HepG2 (cell line): Measurements from ENCODE around the gene HLA-DMB. TPM values are rescaled to one million over a fixed set of nuclear protein-coding genes. Genes with fewer than 3 reads are reported as not detected.

Source experiments
- ARID3A ChIP-seq: IDR thresholded peaks from 2 replicates; pipeline ENCODE4 v1.6.1; 2012; ENCODE audit warnings: low read depth, low read length, improper control_type of control experiment
- BCL6 ChIP-seq: IDR thresholded peaks from 2 replicates; pipeline ENCODE4 v1.6.1; 2016; ENCODE audit warnings: missing genetic modification reagents, missing compliant biosample characterization
- GZF1 ChIP-seq: sonication (generic); formaldehyde crosslinking; IDR thresholded peaks from 2 replicates; pipeline ENCODE4 v1.5.1; 2020; ENCODE audit warnings: mild to moderate bottlenecking, missing genetic modification reagents
- KDM5A ChIP-seq: fragments of 200-600 bp; sonication (generic); IDR thresholded peaks from 2 replicates; pipeline ENCODE4 v1.7.0; 2018; ENCODE audit warnings: antibody characterized with exemption, mild to moderate bottlenecking, low read length, borderline replicate concordance
- KLF11 ChIP-seq: IDR thresholded peaks from 2 replicates; pipeline ENCODE4 v1.6.1; 2016; ENCODE audit warnings: missing compliant biosample characterization
- PAX8 ChIP-seq: sonication (generic); formaldehyde crosslinking; IDR thresholded peaks from 2 replicates; pipeline ENCODE4 v1.8.0; 2022; ENCODE audit warnings: mild to moderate bottlenecking, missing genetic modification reagents, borderline replicate concordance
- RBFOX2 ChIP-seq: fragments of 200-400 bp; formaldehyde crosslinking; IDR thresholded peaks from 2 replicates; pipeline ENCODE4 v1.6.1; 2017; ENCODE audit warnings: low read depth, mild to moderate bottlenecking, low read length
- SAFB2 ChIP-seq: sonication (generic); formaldehyde crosslinking; IDR thresholded peaks from 2 replicates; pipeline ENCODE4 v1.5.1; 2020; ENCODE audit warnings: missing genetic modification reagents, low read depth, mild to moderate bottlenecking, borderline replicate concordance
- SETDB1 ChIP-seq: sonication (generic); formaldehyde crosslinking; IDR thresholded peaks from 2 replicates; pipeline ENCODE4 v1.5.1; 2020; ENCODE audit warnings: missing genetic modification reagents, mild to moderate bottlenecking, borderline replicate concordance
- SOX5 ChIP-seq: IDR thresholded peaks from 2 replicates; pipeline ENCODE4 v1.6.1; 2016; ENCODE audit warnings: borderline replicate concordance
- TARDBP ChIP-seq: sonication (generic); formaldehyde crosslinking; IDR thresholded peaks from 2 replicates; pipeline ENCODE4 v1.8.0; 2022; ENCODE audit warnings: mild to moderate bottlenecking, missing genetic modification reagents
- TP53 ChIP-seq: sonication (generic); formaldehyde crosslinking; conservative IDR thresholded peaks from 2 replicates; pipeline ENCODE4 v1.4.0; 2020; ENCODE audit warnings: missing genetic modification reagents
- ZEB1 ChIP-seq: IDR thresholded peaks from 2 replicates; pipeline ENCODE4 v1.6.1; 2012; ENCODE audit warnings: mild to moderate bottlenecking, low read depth, inconsistent platforms; ENCODE audit not compliant: insufficient replicate concordance
- ZFP90 ChIP-seq: sonication (generic); formaldehyde crosslinking; IDR thresholded peaks from 2 replicates; pipeline ENCODE4 v1.8.0; 2022; ENCODE audit warnings: missing genetic modification reagents, mild to moderate bottlenecking, inconsistent platforms, borderline replicate concordance
- ZNF138 ChIP-seq: sonication (generic); formaldehyde crosslinking; IDR thresholded peaks from 2 replicates; pipeline ENCODE4 v1.5.0; 2020; ENCODE audit warnings: mild to moderate bottlenecking, low read depth, missing genetic modification reagents
- ZNF24 ChIP-seq: fragments of 450-650 bp; IDR thresholded peaks from 2 replicates; pipeline ENCODE4 v1.6.1; 2017; ENCODE audit warnings: antibody characterized with exemption, mild to moderate bottlenecking
- ZNF282 ChIP-seq: fragments of 450-650 bp; IDR thresholded peaks from 2 replicates; pipeline ENCODE4 v1.6.1; 2018; ENCODE audit not compliant: partially characterized antibody
- ZNF546 ChIP-seq: sonication (generic); formaldehyde crosslinking; conservative IDR thresholded peaks from 2 replicates; pipeline ENCODE4 v1.8.1; 2023; ENCODE audit warnings: mild to moderate bottlenecking, missing genetic modification reagents
- polyA plus RNA-seq, 8 experiments: library from polyadenylated mRNA; depleted of rRNA in 3 of 8; stranded (reverse) in 7 of 8; unstranded in 1 of 8; fragments of >200 nt; fragmentation: Illumina TruSeq in 4 of 8; extraction: Trizol in 4 of 8; gene quantifications; 2 replicates each; pipeline versions ENCODE4 v1.2.1 to v1.2.3, GENCODE V29; 2011 to 2016; ENCODE audit warnings: low read depth in 4 of 8, missing spikeins in 1 of 8, mixed read lengths in 1 of 8; ENCODE audit not compliant: insufficient read depth in 1 of 8
- total RNA-seq, 5 experiments: library from RNA; depleted of rRNA; stranded (reverse); fragments of >200 nt; fragmentation: Illumina TruSeq; extraction: Trizol; gene quantifications; 2 replicates each; pipeline ENCODE4 v1.2.3, GENCODE V29; 2016; ENCODE audit warnings: low read depth in 1 of 5
- TF ChIP-seq, protein P1 (sequence below): sonication (generic); formaldehyde crosslinking; IDR thresholded peaks from 2 replicates; pipeline ENCODE4 v1.4.0; 2020; ENCODE audit warnings: missing genetic modification reagents

The HLA-DMB gene
- total and polyA plus RNA-seq, 2 of the 13 experiments (the other 11 are each of a cell fraction or from before 2014, with no cell fraction given): not detected

GRCh38 chr6:32968093-32968866 lies 27.5 kb upstream of the HLA-DMB start, which contains the start of gene BRD2 (continued):
- TF ChIP-seq, protein P1, sequence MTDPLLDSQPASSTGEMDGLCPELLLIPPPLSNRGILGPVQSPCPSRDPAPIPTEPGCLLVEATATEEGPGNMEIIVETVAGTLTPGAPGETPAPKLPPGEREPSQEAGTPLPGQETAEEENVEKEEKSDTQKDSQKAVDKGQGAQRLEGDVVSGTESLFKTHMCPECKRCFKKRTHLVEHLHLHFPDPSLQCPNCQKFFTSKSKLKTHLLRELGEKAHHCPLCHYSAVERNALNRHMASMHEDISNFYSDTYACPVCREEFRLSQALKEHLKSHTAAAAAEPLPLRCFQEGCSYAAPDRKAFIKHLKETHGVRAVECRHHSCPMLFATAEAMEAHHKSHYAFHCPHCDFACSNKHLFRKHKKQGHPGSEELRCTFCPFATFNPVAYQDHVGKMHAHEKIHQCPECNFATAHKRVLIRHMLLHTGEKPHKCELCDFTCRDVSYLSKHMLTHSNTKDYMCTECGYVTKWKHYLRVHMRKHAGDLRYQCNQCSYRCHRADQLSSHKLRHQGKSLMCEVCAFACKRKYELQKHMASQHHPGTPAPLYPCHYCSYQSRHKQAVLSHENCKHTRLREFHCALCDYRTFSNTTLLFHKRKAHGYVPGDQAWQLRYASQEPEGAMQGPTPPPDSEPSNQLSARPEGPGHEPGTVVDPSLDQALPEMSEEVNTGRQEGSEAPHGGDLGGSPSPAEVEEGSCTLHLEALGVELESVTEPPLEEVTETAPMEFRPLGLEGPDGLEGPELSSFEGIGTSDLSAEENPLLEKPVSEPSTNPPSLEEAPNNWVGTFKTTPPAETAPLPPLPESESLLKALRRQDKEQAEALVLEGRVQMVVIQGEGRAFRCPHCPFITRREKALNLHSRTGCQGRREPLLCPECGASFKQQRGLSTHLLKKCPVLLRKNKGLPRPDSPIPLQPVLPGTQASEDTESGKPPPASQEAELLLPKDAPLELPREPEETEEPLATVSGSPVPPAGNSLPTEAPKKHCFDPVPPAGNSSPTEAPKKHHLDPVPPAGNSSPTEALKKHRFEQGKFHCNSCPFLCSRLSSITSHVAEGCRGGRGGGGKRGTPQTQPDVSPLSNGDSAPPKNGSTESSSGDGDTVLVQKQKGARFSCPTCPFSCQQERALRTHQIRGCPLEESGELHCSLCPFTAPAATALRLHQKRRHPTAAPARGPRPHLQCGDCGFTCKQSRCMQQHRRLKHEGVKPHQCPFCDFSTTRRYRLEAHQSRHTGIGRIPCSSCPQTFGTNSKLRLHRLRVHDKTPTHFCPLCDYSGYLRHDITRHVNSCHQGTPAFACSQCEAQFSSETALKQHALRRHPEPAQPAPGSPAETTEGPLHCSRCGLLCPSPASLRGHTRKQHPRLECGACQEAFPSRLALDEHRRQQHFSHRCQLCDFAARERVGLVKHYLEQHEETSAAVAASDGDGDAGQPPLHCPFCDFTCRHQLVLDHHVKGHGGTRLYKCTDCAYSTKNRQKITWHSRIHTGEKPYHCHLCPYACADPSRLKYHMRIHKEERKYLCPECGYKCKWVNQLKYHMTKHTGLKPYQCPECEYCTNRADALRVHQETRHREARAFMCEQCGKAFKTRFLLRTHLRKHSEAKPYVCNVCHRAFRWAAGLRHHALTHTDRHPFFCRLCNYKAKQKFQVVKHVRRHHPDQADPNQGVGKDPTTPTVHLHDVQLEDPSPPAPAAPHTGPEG (CRISPR knock-in tag): no peak
- TF ChIP-seq ZNF24: no peak
- TF ChIP-seq ZNF546 (CRISPR knock-in tag): peak; percentile 94
- no peak; the same call in 1 of the 2 replicates for TF ChIP-seq ARID3A
- peak; percentile 97 for TF ChIP-seq RBFOX2
- TF ChIP-seq SETDB1 (CRISPR knock-in tag): 0 out of 2 replicates have a peak, but pooled peaks have one; percentile 24
- TF ChIP-seq KDM5A: no peak; the same call in 1 of the 2 replicates
- TF ChIP-seq SAFB2: peak; percentile 84
- TF ChIP-seq BCL6: peak; percentile 69
- peak; percentile 82; the same call in 1 of the 2 replicates for TF ChIP-seq GZF1 (CRISPR knock-in tag)
- peak; percentile 83; the same call in 1 of the 2 replicates for TF ChIP-seq KLF11
- no peak for TF ChIP-seq ZEB1
- peak; percentile 39; the same call in 1 of the 2 replicates for TF ChIP-seq PAX8 (CRISPR knock-in tag)
- peak; percentile 91; the same call in 1 of the 2 replicates for TF ChIP-seq TARDBP (CRISPR knock-in tag)
- peak; percentile 38; the same call in 1 of the 2 replicates for TF ChIP-seq SOX5
- no peak for TF ChIP-seq ZNF282
- TF ChIP-seq ZNF138 (CRISPR knock-in tag): peak; percentile 85; the same call in 1 of the 2 replicates
- peak; percentile 94; the same call in 1 of the 2 replicates for TF ChIP-seq ZFP90 (CRISPR knock-in tag)
- TF ChIP-seq TP53 (CRISPR knock-in tag): peak; percentile 74; the same call in 1 of the 2 replicates
